G401.6 (cell line): ENCODE measurements around the gene USP8.

ENCODE experiments used
- FAIRE-seq: peaks from 2 replicates; lab custom pipeline; 2012; peaks lifted over from hg19 to GRCh38; lab: Jason Lieb, UNC

The USP8 gene

GRCh38 chr15:50544368-50544767, 120.2 kb downstream of the USP8 start:
- FAIRE-seq = no peak

- no peak for FAIRE-seq
These were observed 122.4 kb downstream of the USP8 start, which contains the start of gene USP50 for GRCh38 chr15:50546566-50546965. USP50 (minus strand) TSS chr15:50546666; CDS start chr15:50546525, 141 bp downstream.

DNA sequence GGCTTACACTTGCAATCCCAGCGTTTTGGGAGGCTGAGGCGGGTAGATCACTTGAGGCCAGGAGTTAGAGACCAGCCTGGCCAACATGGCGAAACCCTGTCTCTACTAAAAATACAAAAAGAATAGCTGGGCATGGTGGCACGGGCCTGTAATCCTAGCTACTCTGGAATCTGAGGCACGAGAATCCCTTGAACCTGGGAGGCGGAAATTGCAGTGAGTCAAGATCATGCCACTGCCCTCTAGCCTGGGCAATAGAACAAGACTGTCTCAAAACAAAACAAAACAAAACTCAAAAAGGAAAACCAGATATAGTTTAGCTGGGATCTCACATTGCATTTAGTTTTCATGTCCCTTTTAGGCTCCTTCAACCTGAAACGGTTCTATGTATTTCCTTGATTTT, 125.1 kb downstream of the USP8 start:
- no peak for FAIRE-seq

GRCh38 chr15:50552238-50552637, 128.0 kb downstream of the USP8 start:
- FAIRE-seq = no peak

GRCh38 chr15:50556642-50557371, 132.6 kb downstream of the USP8 start:
- FAIRE-seq = no peak

GRCh38 chr15:50558012-50558411, 133.8 kb downstream of the USP8 start:
- FAIRE-seq = no peak

- no peak for FAIRE-seq
These were observed 138.8 kb downstream of the USP8 start for GRCh38 chr15:50562735-50563640.

GRCh38 chr15:50563756-50564155, 139.6 kb downstream of the USP8 start:
- no peak for FAIRE-seq
